Breast epithelium (tissue), 3 donors: ENCODE data around the gene ST6GALNAC3.

Experiments used
- POLR2A ChIP-seq: fragments of 450-650 bp; IDR thresholded peaks from one replicate; pipeline ENCODE4 v1.6.1; 2016; ENCODE audit warnings: antibody characterized with exemption, mild to moderate bottlenecking, moderate library complexity
- TF ChIP-seq, protein P1 (sequence below), 3 donors: fragments of 450-650 bp; IDR thresholded peaks; one replicate each; pipeline ENCODE4 v1.5.1; 2016 to 2017; ENCODE audit warnings: antibody characterized with exemption in 3 of 3, mild to moderate bottlenecking in 3 of 3, moderate library complexity in 3 of 3

- TF ChIP-seq POLR2A = no peak
- TF ChIP-seq, protein P1, sequence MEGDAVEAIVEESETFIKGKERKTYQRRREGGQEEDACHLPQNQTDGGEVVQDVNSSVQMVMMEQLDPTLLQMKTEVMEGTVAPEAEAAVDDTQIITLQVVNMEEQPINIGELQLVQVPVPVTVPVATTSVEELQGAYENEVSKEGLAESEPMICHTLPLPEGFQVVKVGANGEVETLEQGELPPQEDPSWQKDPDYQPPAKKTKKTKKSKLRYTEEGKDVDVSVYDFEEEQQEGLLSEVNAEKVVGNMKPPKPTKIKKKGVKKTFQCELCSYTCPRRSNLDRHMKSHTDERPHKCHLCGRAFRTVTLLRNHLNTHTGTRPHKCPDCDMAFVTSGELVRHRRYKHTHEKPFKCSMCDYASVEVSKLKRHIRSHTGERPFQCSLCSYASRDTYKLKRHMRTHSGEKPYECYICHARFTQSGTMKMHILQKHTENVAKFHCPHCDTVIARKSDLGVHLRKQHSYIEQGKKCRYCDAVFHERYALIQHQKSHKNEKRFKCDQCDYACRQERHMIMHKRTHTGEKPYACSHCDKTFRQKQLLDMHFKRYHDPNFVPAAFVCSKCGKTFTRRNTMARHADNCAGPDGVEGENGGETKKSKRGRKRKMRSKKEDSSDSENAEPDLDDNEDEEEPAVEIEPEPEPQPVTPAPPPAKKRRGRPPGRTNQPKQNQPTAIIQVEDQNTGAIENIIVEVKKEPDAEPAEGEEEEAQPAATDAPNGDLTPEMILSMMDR (IDR thresholded peaks at IDR 0.05) = no peak
Measured at GRCh38 chr1:76591461-76591860, 516.9 kb downstream of the ST6GALNAC3 start.
